ENCODE data around the gene COL4A2.

The COL4A2 gene

DNA sequence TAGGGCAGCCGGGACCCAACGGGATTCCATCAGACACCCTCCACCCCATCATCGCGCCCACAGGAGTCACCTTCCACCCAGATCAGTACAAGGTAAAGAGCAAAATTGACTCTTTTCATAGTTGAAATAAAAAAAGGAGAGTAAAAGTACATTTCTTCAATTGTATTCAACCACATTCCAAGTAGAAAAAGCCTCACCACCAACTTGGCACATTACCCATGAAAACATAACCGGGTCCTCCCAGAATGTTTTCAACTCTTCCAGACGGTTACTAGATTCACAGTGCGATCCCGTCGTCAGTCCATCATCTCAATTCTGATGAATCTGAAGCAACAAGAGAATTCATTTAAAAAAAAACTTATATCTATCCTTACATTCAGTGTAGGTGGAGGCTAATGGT lies 129.2 kb downstream of the COL4A2 start:
- TF ChIP-seq, protein P1, sequence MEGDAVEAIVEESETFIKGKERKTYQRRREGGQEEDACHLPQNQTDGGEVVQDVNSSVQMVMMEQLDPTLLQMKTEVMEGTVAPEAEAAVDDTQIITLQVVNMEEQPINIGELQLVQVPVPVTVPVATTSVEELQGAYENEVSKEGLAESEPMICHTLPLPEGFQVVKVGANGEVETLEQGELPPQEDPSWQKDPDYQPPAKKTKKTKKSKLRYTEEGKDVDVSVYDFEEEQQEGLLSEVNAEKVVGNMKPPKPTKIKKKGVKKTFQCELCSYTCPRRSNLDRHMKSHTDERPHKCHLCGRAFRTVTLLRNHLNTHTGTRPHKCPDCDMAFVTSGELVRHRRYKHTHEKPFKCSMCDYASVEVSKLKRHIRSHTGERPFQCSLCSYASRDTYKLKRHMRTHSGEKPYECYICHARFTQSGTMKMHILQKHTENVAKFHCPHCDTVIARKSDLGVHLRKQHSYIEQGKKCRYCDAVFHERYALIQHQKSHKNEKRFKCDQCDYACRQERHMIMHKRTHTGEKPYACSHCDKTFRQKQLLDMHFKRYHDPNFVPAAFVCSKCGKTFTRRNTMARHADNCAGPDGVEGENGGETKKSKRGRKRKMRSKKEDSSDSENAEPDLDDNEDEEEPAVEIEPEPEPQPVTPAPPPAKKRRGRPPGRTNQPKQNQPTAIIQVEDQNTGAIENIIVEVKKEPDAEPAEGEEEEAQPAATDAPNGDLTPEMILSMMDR (IDR thresholded peaks at IDR 0.05), result no peak

DNA sequence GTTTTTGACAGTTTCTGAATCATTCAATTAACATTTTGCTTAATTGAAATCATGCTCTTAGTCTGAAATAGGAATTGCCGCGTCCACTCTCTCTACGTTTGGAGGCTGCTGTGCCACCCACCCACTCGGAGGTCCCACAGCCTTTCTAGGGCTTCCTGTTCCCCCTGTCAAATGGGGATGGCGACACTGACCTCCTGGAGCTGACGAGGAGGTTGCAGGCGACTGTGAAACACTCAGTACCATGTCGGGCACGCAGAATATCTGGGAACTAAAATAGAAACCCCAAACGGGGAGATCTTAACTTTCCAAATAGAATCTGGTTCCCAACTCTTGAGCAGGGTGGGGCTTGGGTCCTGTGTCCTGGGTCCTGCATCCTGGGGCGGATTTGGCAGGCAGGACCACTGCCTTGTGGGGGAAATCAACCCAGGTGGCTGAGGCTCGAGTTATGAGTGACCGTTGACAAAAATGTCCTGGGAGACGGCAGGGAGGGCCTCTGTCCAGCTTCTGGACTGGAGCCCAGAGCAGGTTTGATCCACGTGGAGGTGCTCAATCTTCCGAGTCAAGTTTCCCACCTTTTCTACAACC lies 129.8 kb downstream of the COL4A2 start:
- TF ChIP-seq, protein P1 (IDR thresholded peaks at IDR 0.05), result no peak

DNA sequence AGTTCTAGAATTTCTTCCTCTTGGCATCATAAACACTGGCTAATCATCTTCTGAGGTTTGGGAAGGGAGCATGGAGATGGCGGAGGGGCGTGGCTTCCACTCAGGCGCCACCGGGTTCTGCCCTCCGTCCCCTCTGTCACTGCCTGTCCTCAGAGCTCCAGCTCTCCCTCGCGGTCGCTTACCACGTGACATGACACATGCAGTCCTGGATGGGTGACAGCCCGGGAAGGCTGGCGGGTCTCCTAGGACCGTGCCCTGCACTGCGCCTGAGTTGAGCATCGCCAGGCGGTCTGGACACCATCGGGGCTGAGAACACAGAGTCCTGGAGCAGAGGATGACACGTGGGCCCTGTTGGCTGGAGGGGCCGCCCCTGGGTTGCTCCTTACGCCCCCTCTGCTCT lies 131.1 kb downstream of the COL4A2 start:
- TF ChIP-seq, protein P1 (IDR thresholded peaks at IDR 0.05), result no peak

DNA sequence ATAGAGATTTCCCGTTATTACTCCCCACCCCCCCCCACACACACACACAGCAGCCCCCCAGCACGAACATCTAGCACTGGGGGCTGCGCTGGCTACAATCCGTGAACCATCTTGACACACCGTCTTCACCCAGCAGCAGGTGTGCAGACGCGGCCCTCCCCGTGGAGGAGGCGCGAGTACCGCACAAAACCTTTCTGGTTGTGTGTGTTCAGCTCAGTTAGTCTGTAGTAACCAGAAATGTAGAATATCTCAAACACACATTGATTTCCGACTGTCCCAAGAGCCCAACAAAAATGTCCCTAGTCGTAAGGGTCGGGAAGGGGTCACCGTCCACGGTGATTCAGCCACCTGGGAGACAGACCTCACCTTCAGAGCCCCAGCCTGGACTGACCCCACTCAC lies 131.7 kb downstream of the COL4A2 start:
- TF ChIP-seq, protein P1 (IDR thresholded peaks at IDR 0.05), result no peak

DNA sequence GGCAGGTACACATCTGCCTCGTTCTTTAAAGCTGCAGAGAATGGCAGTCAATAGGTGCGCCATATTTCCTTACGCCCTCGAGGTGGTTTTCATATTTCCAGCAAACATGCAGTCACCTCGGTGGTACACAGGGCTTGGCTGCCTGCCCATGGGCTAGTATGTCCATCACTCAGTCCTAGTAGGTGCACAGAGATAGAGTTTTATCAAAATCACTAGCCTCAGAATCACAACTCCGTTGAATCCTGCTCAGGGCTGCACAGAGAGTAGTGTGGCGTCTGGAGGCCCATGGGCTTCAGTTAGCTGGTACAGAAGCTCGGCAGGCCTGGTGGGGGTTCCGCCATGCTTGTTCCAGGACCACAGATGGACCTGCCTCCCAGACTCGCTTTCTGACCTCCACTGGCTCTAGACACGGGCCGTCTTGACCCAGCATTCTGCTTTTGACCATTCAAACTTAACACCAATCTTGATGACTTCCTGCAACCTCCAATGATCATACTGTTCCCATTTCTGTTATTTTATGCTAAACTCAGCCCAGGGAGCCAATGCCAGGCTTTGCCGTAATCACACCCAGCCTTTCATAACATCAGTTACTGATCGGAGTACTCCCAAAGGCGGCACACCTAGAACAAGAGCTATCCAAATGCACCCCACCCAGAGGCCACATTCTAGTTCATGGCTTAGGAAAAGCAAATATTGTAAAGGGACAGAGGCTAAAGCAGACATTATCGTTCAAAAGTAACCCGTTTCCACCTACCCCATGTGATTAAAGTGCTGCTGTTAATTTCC lies 134.1 kb downstream of the COL4A2 start:
- TF ChIP-seq, protein P1 (IDR thresholded peaks at IDR 0.05), result no peak

DNA sequence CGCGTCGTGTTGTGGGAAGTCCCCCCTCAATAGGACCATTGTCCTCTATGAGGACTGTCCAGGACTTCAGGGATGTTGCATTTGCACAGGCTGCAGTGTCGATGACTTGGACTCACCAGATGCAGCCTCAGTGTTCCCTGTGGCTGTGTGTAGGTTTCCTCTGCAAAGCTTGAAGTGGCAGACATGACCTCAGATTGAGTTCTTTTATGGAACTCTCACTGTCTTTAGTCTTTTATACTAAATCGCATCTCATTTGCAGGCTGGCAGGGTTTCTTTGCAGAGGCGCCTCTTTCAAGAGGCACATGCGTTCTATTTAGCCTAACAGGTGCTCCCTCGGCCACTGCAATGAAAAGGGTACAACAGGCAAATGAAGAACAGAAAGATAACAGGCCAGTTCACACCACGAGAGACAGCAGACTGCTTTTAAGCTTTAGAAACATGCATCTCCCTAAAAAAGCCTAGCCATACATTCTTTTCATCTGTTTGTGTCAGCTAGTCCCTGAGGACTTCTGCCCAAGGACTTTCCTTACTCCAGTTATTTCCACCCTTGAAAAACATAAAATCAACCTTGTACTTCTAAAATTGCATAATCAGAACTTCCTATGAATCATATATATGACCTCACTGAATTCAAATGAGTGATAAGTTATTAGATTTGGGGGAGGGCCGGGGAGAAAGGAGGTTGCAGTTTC lies 136.0 kb downstream of the COL4A2 start:
- TF ChIP-seq, protein P1 (IDR thresholded peaks at IDR 0.05), result no peak

DNA sequence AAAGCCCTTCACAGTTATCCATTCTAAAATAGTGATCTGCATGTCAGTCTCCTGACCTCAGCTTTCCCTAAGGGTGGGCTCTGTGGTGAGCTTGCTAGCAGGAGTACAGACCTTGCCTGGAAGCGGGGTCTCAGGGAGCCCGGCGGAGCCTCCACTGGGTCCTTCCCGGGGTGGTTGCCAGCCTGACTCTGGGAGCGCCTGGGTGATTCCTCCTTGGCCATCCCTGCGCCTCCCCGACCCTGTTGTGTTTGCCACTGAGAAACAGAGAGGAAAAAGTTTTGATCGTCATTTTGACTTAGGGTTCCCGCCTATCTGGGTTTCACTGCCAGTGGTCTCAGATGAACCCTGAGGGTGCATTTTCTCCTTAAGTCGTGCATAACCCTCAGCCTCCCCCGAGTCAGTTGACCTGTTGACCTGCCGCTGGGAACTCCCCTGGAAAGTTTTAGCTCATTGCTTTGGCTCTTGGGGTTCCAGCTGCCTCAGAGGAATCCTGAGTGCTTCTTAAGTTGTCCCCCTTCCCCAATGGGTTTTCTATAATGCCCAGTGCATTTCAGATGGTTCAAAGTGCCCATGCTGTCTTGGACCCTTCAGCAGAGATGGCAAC lies 136.6 kb downstream of the COL4A2 start:
- TF ChIP-seq, protein P1 (IDR thresholded peaks at IDR 0.05), result no peak
